ENCODE results near the gene MRPL1. TPM values are rescaled to one million over a fixed set of nuclear protein-coding genes. Genes with fewer than 3 reads are reported as not detected.

MRPL1 gene
- polyA plus RNA-seq, 3 donors = 4.0 to 11.8 (median 10.7) TPM

DNA sequence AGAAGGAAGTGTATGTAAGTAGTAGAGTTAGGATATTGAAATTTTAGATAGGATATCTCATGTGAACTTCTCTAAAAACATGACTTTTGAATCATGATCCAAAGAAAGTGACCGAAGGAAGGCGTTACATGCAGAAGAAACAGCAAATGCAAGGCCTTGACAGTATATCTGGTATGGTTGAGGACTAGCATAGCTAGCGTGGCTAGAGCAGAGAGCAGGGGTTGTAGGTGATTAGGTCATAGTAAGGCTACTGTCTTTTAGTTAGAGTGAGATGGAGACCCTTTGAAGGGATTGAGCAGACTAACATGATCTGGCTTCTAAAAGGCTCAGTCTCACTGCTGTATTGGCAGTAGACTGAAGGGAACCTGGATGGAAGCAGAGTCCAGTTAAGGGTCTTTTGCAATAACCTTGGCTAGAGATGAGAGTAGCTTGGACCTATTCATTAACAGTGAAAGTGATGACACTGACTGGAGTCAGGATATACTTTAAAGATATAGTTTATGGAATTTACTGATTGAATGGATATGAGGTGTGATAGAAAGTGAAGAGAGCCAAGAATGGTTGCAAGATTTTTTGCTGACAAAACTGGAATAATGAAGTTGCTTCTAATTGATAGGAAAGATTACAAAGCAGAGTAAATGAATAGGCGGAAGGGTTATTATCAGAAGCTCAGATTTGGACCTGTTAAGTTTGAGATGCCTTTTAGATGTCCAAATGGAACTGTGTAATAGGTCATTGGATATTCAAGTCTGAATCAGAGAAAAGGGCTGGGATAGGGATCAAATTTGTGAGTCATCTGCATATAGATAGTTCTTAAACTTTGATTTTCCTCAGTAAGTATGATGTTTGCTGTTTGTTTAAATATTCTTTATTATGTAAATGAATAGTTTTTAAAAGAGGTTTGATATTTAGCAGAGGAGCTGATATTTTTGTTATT, 59.8 kb downstream of the MRPL1 start:
- Histone ChIP-seq H3K9me3 (replicated peaks in 1 of 2; ENCODE audit: control insufficient read depth in 1 of 2, insufficient read depth in 1 of 2, low read length in 2 of 2) (peaks cover 0 to 3% of the 10 kb centered on the region in 2 donors), H2AFZ (ENCODE audit: insufficient read depth, low read depth, low read length, poor library complexity, severe bottlenecking) (no peak overlapping the region), H3K9ac (ENCODE audit: insufficient read depth, low read length, poor library complexity, severe bottlenecking) (no peak overlapping the region), H3K36me3 (replicated peaks in 1 of 2; ENCODE audit: control insufficient read depth in 1 of 2, insufficient read depth in 2 of 2, low read length in 2 of 2) (peaks cover 0 to 16% of the 10 kb centered on the region in 2 donors), H4K20me1 (ENCODE audit: insufficient read depth, low read length) (no peaks in the 10 kb centered on the region), H3K4me3 (replicated peaks in 1 of 3; ENCODE audit: low read depth in 2 of 3, low read length in 3 of 3) (no peak overlapping the region), H3K79me2 (ENCODE audit: insufficient read depth, low read length) (no peaks in the 10 kb centered on the region), H3K4me1 (ENCODE audit: control insufficient read depth in 1 of 2, insufficient read depth in 2 of 2, low read length in 2 of 2) (no peaks in the 10 kb centered on the region), H3K27me3 (ENCODE audit: control insufficient read depth in 2 of 2, insufficient read depth in 2 of 2, low read length in 2 of 2) (no peaks in the 10 kb centered on the region), H3K4me2 (replicated peaks; ENCODE audit: extremely low read depth, low read length, poor library complexity, severe bottlenecking) (no peak overlapping the region), H3K27ac (ENCODE audit: low read depth in 1 of 2, low read length in 2 of 2) (no peak overlapping the region)
- DNase-seq = no peak
- Mint-ChIP-seq H3K36me3 (peaks cover 20 to 30% of the 10 kb centered on the region in 2 donors), H3K4me1 (peaks cover 6% of the 10 kb centered on the region), H3K27me3 (ENCODE audit: low read depth in 3 of 3) (peaks cover 0 to 2% (median 0%) of the 10 kb centered on the region in 3 donors), H3K9me3 (peaks cover 5 to 10% (median 7%) of the 10 kb centered on the region in 7 donors), H3K27ac (no peak overlapping the region), H3K4me3 (no peak overlapping the region)
- 97% methylated on average over 4 of the region's 4 CpGs for WGBS (ENCODE audit: insufficient coverage)
- TF ChIP-seq, protein P1, sequence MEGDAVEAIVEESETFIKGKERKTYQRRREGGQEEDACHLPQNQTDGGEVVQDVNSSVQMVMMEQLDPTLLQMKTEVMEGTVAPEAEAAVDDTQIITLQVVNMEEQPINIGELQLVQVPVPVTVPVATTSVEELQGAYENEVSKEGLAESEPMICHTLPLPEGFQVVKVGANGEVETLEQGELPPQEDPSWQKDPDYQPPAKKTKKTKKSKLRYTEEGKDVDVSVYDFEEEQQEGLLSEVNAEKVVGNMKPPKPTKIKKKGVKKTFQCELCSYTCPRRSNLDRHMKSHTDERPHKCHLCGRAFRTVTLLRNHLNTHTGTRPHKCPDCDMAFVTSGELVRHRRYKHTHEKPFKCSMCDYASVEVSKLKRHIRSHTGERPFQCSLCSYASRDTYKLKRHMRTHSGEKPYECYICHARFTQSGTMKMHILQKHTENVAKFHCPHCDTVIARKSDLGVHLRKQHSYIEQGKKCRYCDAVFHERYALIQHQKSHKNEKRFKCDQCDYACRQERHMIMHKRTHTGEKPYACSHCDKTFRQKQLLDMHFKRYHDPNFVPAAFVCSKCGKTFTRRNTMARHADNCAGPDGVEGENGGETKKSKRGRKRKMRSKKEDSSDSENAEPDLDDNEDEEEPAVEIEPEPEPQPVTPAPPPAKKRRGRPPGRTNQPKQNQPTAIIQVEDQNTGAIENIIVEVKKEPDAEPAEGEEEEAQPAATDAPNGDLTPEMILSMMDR (IDR thresholded peaks at IDR 0.05) = no peak
- intact Hi-C loops (cut with micrococcal nuclease) = no loop called here

- Histone ChIP-seq H2AFZ (ENCODE audit: insufficient read depth, low read depth, low read length, poor library complexity, severe bottlenecking) (no peak overlapping the region), H3K4me3 (replicated peaks in 1 of 3; ENCODE audit: low read depth in 2 of 3, low read length in 3 of 3) (no peak overlapping the region), H3K4me2 (replicated peaks; ENCODE audit: extremely low read depth, low read length, poor library complexity, severe bottlenecking) (no peak overlapping the region), H3K36me3 (replicated peaks in 1 of 2; ENCODE audit: control insufficient read depth in 1 of 2, insufficient read depth in 2 of 2, low read length in 2 of 2) (peaks cover 9 to 44% of the 10 kb centered on the region in 2 donors), H3K27me3 (ENCODE audit: control insufficient read depth in 2 of 2, insufficient read depth in 2 of 2, low read length in 2 of 2) (no peaks in the 10 kb centered on the region), H3K4me1 (ENCODE audit: control insufficient read depth in 1 of 2, insufficient read depth in 2 of 2, low read length in 2 of 2) (no peaks in the 10 kb centered on the region), H3K27ac (ENCODE audit: low read depth in 1 of 2, low read length in 2 of 2) (no peak overlapping the region), H3K9ac (ENCODE audit: insufficient read depth, low read length, poor library complexity, severe bottlenecking) (no peak overlapping the region), H3K9me3 (replicated peaks in 1 of 2; ENCODE audit: control insufficient read depth in 1 of 2, insufficient read depth in 1 of 2, low read length in 2 of 2) (peaks cover 0 to 3% of the 10 kb centered on the region in 2 donors), H4K20me1 (ENCODE audit: insufficient read depth, low read length) (no peaks in the 10 kb centered on the region), H3K79me2 (ENCODE audit: insufficient read depth, low read length) (no peaks in the 10 kb centered on the region)
- no peak for DNase-seq
- intact Hi-C loops (cut with micrococcal nuclease) = no loop called here
- peaks cover 27 to 33% of the 10 kb centered on the region in 2 donors for H3K36me3 Mint-ChIP-seq
- WGBS (ENCODE audit: insufficient coverage) = no CpG with 5 or more reads among the region's 1 CpG
- peaks cover 0 to 2% (median 0%) of the 10 kb centered on the region in 3 donors for H3K27me3 Mint-ChIP-seq (ENCODE audit: low read depth in 3 of 3)
- peaks cover 5 to 10% (median 7%) of the 10 kb centered on the region in 7 donors for H3K9me3 Mint-ChIP-seq
- no peaks in the 10 kb centered on the region for H3K4me1 Mint-ChIP-seq
- TF ChIP-seq, protein P1 (IDR thresholded peaks at IDR 0.05) = no peak
- H3K27ac Mint-ChIP-seq = no peak overlapping the region
- no peak overlapping the region for H3K4me3 Mint-ChIP-seq
Observed at GRCh38 chr4:77927991-77928925, 65.6 kb downstream of the MRPL1 start.

Data from CD14-positive monocyte (primary cell).